Measurements from ENCODE around the gene CITED4.

The CITED4 gene

GRCh38 chr1:40870135-40870728, 8.1 kb upstream of the CITED4 start:
- no peak for TF ChIP-seq CTCF (IDR thresholded peaks at IDR 0.05; ENCODE audit: low read depth, low read length, missing control alignments)
- no peak for DNase-seq (ENCODE audit: extremely low read depth, low read depth)
- H3K4me3 ChIP-seq (replicated peaks; ENCODE audit: low read depth, low read length) = no peak overlapping the region

- no peak overlapping the region for H3K4me3 ChIP-seq (replicated peaks; ENCODE audit: low read depth, low read length)
- DNase-seq (ENCODE audit: extremely low read depth, low read depth) = no peak
- no peak for TF ChIP-seq CTCF (IDR thresholded peaks at IDR 0.05; ENCODE audit: low read depth, low read length, missing control alignments)
Measured at GRCh38 chr1:40868051-40868723, 6.0 kb upstream of the CITED4 start.

- no peak for DNase-seq (ENCODE audit: extremely low read depth, low read depth)
- TF ChIP-seq CTCF (IDR thresholded peaks at IDR 0.05; ENCODE audit: low read depth, low read length, missing control alignments) = no peak
- peak overlapping the region; percentile 51 for H3K4me3 ChIP-seq (replicated peaks; ENCODE audit: low read depth, low read length)
Measured at GRCh38 chr1:40861224-40862003, 749 bp downstream of the CITED4 start.

- DNase-seq (ENCODE audit: extremely low read depth, low read depth) = no peak
- peak overlapping the region; percentile 51 for H3K4me3 ChIP-seq (replicated peaks; ENCODE audit: low read depth, low read length)
- no peak for TF ChIP-seq CTCF (IDR thresholded peaks at IDR 0.05; ENCODE audit: low read depth, low read length, missing control alignments)
Measured at GRCh38 chr1:40860706-40861223, 1.4 kb downstream of the CITED4 start.

GRCh38 chr1:40858856-40859416, 3.2 kb downstream of the CITED4 start:
- no peak for DNase-seq (ENCODE audit: extremely low read depth, low read depth)
- H3K4me3 ChIP-seq (replicated peaks; ENCODE audit: low read depth, low read length) = no peak overlapping the region
- TF ChIP-seq CTCF (IDR thresholded peaks at IDR 0.05; ENCODE audit: low read depth, low read length, missing control alignments) = no peak

- TF ChIP-seq CTCF (IDR thresholded peaks at IDR 0.05; ENCODE audit: low read depth, low read length, missing control alignments) = no peak
- no peak for DNase-seq (ENCODE audit: extremely low read depth, low read depth)
- no peak overlapping the region for H3K4me3 ChIP-seq (replicated peaks; ENCODE audit: low read depth, low read length)
Measured at GRCh38 chr1:40857737-40858136, 4.4 kb downstream of the CITED4 start.
